LNCAP (cell line): ENCODE measurements around the gene TBCD.

Experiments
- CTCF ChIP-seq: fragments of 450-650 bp; IDR thresholded peaks from 2 replicates; pipeline ENCODE4 v1.5.1; 2017; ENCODE audit warnings: mild to moderate bottlenecking

TBCD gene

GRCh38 chr17:82765371-82765770 lies 13.5 kb downstream of the TBCD start:
- TF ChIP-seq CTCF = no peak

GRCh38 chr17:82767041-82767754 lies 15.3 kb downstream of the TBCD start:
- TF ChIP-seq CTCF = peak; percentile 78

GRCh38 chr17:82769041-82769440 lies 17.2 kb downstream of the TBCD start:
- no peak for TF ChIP-seq CTCF

GRCh38 chr17:82772026-82772425 lies 20.2 kb downstream of the TBCD start:
- TF ChIP-seq CTCF = no peak

- TF ChIP-seq CTCF = peak; percentile 94
Measured at GRCh38 chr17:82775001-82775823, 23.3 kb downstream of the TBCD start.

- TF ChIP-seq CTCF = no peak
Measured at GRCh38 chr17:82776454-82776853, 24.6 kb downstream of the TBCD start.

GRCh38 chr17:82777778-82778375 lies 26.0 kb downstream of the TBCD start:
- TF ChIP-seq CTCF = peak; percentile 26; the same call in 1 of the 2 replicates
